AG04450 (cell line): Measurements from ENCODE around the gene EDEM3. TPM values are rescaled to one million over a fixed set of nuclear protein-coding genes. Genes with fewer than 3 reads are reported as not detected.
A peak's percentile ranks its signal among the peaks of the same experiment; 100 is the strongest.

Experiments
- CTCF ChIA-PET: fragments of 300-600, 350-600 bp; formaldehyde crosslinking; extraction: SDS; loops from one replicate; lab custom pipeline; 2022; ENCODE audit warnings: antibody characterized with exemption, inconsistent platforms; lab: Charles Lee
- POLR2A ChIA-PET: fragments of 350-600 bp; formaldehyde crosslinking; extraction: SDS; loops from one replicate; lab custom pipeline; 2021; ENCODE audit warnings: antibody characterized with exemption, inconsistent platforms; lab: Yijun Ruan, JAX
- DNase-seq: peaks from one replicate; pipeline ENCODE4 v3.0.0-alpha.2; 2011; ENCODE audit warnings: low read depth, low spot score
- H3K27ac ChIP-seq: one replicate; pipeline ENCODE4 v1.5.1; 2012; ENCODE audit warnings: low read depth, low read length, control low read depth
- H3K27me3 ChIP-seq: one replicate; pipeline ENCODE4 v1.6.0; 2012; ENCODE audit warnings: low read length; ENCODE audit not compliant: control insufficient read depth, insufficient read depth
- H3K4me3 ChIP-seq: 2 replicates; pipeline ENCODE4 v1.5.1; 2011; ENCODE audit warnings: mild to moderate bottlenecking, low read depth, low read length, control low read depth
- H3K9me3 ChIP-seq: 2 replicates; pipeline ENCODE4 v1.5.1; 2012; ENCODE audit warnings: low read length; ENCODE audit not compliant: control insufficient read depth, insufficient read depth
- polyA plus RNA-seq: library from polyadenylated mRNA; depleted of rRNA; stranded (reverse); fragments of >200 nt; gene quantifications from 2 replicates; pipeline ENCODE4 v1.2.3, GENCODE V29; 2011
- TF ChIP-seq, protein P1 (sequence below): IDR thresholded peaks from 2 replicates; pipeline ENCODE4 v1.5.1; 2011; ENCODE audit warnings: low read depth, low read length, control low read depth, inconsistent platforms

The EDEM3 gene
- polyA plus RNA-seq, 1 experiment, result 26.1 TPM

DNA sequence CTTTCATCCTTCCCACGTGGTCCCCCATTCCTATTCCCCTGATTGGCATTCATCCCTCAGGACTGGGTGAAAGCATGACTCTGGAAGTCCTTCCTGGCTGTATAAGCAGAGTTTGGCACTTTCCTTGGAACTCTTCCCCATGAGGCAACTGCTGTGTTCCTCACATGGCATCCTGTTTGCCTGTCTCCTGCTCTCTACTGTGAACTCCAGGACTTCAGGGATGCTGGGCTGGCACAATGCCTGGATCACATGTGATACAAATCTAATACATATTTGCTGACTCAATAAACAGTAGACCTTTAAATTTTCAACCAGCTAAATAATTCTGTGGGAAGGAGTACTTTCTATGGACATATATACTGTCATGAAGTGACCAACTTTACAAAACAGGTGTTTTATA, 46.8 kb upstream of the EDEM3 start:
- H3K27ac ChIP-seq, result no peak overlapping the region
- H3K27me3 ChIP-seq, result no peaks in the 10 kb centered on the region
- no peak overlapping the region for H3K4me3 ChIP-seq
- ChIA-PET CTCF (interaction anchor here (0.6 to 1.0 kb wide), 2 partner anchors 180 to 368 kb away, joined by 3 read pairs; no protein-coding TSS in a partner anchor), POLR2A (no interaction called here)
- DNase-seq, result peak; percentile 33
- TF ChIP-seq, protein P1, sequence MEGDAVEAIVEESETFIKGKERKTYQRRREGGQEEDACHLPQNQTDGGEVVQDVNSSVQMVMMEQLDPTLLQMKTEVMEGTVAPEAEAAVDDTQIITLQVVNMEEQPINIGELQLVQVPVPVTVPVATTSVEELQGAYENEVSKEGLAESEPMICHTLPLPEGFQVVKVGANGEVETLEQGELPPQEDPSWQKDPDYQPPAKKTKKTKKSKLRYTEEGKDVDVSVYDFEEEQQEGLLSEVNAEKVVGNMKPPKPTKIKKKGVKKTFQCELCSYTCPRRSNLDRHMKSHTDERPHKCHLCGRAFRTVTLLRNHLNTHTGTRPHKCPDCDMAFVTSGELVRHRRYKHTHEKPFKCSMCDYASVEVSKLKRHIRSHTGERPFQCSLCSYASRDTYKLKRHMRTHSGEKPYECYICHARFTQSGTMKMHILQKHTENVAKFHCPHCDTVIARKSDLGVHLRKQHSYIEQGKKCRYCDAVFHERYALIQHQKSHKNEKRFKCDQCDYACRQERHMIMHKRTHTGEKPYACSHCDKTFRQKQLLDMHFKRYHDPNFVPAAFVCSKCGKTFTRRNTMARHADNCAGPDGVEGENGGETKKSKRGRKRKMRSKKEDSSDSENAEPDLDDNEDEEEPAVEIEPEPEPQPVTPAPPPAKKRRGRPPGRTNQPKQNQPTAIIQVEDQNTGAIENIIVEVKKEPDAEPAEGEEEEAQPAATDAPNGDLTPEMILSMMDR, result no peak
- no peaks in the 10 kb centered on the region for H3K9me3 ChIP-seq

DNA sequence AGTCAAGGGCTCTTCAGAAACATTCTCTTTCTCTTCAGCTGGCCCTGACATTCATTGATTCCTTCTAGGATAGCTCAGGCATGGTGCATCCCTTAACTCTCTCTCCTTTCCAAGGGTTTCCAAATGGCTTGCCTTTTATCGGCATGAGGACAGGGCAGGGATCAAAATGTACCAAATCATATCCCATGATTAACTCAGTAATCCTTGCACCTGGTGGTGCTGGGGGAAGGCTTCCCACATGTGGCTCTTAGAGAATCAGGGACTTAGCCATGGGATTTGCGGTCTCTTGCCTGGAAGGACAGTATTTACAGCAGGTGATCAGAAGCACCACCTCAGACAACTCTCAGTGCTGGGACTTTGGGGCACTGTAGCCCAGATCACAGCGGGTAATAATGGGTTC, 46.2 kb upstream of the EDEM3 start:
- ChIA-PET CTCF (no interaction called here), POLR2A (no interaction called here)

GRCh38 chr1:184793967-184794366, 39.3 kb upstream of the EDEM3 start:
- CTCF ChIA-PET, result interaction anchor here (1.4 to 4.5 kb wide), 2 partner anchors 12 to 188 kb away, joined by 6 to 29 read pairs; no protein-coding TSS in a partner anchor
- Histone ChIP-seq H3K27ac (no peak overlapping the region), H3K4me3 (no peak overlapping the region), H3K9me3 (no peaks in the 10 kb centered on the region), H3K27me3 (no peaks in the 10 kb centered on the region)
- TF ChIP-seq, protein P1, result no peak
- no peak for DNase-seq
- POLR2A ChIA-PET, result no interaction called here

More for the DNA sequence above, 46.2 kb upstream of the EDEM3 start:
- Histone ChIP-seq H3K9me3 (no peaks in the 10 kb centered on the region), H3K27ac (no peak overlapping the region), H3K4me3 (no peak overlapping the region), H3K27me3 (no peaks in the 10 kb centered on the region)
- no peak for DNase-seq
- TF ChIP-seq, protein P1, result no peak

DNA sequence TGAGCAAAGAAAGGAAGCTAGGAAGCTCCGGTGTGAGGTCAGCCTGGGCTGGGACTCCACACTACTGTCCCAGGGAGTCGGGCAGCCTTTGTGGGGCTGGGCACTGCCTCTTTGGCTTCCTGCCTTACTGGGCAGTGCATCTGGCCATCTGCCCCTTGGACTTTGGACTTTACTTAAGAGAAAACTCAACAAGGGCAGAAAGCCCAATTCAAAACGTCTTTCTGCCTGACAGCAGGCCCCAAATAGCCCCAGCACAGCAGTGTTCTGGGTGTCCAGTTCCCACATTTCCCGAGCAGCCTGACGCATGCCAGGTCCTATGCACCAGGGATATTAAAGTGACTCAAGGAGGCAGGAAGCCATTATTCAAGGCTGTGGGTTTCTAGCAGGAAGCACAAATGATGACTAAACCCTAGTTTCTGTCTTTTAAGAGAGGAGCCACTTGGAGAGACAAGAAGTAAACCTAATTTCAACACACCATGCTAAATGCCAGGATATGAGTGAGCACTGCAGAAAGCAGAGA, 37.9 kb upstream of the EDEM3 start:
- no peak overlapping the region for H3K4me3 ChIP-seq
- H3K27ac ChIP-seq, result peak overlapping the region; percentile 95
- H3K9me3 ChIP-seq, result no peaks in the 10 kb centered on the region
- peak; percentile 84 for DNase-seq
- ChIA-PET POLR2A (no interaction called here), CTCF (interaction anchor here (1.1 to 4.5 kb wide), 2 partner anchors 11 to 13 kb away, joined by 3 to 29 read pairs; no protein-coding TSS in a partner anchor)
- H3K27me3 ChIP-seq, result no peaks in the 10 kb centered on the region
- TF ChIP-seq, protein P1, result no peak

- ChIA-PET POLR2A (interaction anchor here (0.6 to 0.7 kb wide), 2 partner anchors 26 to 177 kb away, joined by 3 to 7 read pairs; no protein-coding TSS in a partner anchor), CTCF (interaction anchor here (1.1 to 4.5 kb wide), 3 partner anchors 12 to 190 kb away, joined by 3 to 29 read pairs (median 3); no protein-coding TSS in a partner anchor)
- TF ChIP-seq, protein P1, result no peak
- peak; percentile 15 for DNase-seq
- H3K27me3 ChIP-seq, result no peaks in the 10 kb centered on the region
- no peaks in the 10 kb centered on the region for H3K9me3 ChIP-seq
- H3K4me3 ChIP-seq, result no peak overlapping the region
- no peak overlapping the region for H3K27ac ChIP-seq
Measured at GRCh38 chr1:184791550-184791900, 36.9 kb upstream of the EDEM3 start.
